Measurements from ENCODE around the gene ZDHHC14. TPM values are rescaled to one million over a fixed set of nuclear protein-coding genes. Genes with fewer than 3 reads are reported as not detected.
"Not testable (repeated sequence)": the region's sequence is repeated elsewhere in the genome, so short reads cannot be mapped to it uniquely, and the experiment has no call there.

Gene ZDHHC14
- total and polyA plus RNA-seq, 3 donors from 2014 or later, result 28.5 to 74.9 (median 67.9) TPM

DNA sequence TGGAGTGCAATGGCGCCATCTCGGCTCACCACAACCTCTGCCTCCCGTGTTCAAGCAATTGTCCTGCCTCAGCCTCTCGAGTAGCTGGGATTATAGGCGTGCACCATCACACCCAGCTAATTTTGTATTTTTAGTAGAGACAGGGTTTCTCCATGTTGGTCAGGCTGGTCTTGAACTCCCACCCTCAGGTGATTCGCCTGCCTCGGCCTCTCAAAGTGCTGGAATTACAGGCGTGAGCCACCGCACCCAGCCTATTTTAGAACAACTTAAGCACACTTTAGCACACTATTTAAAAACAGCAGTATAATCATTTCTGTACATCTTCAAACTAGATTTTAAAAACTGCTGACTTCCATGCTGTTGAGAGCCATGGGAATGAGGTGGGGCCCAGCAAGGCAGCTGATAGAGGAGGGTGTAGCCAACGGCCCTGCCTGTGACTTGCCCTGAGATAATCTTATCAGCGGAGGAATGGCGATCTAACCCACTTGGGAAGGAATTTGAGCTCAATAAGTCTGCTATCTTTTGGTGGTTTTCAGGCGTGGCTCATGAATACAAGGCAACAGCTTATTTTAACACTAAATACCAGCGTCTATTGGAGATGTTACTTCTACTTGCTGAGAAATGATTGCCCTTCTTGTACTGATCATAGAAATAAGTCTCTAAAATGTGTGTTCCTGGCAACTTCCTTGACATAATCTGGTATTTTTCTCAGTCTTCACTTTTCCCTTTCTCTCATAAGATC, 12.1 kb downstream of the ZDHHC14 start:
- peak overlapping the region; percentile 56 to 75 for H3K27ac ChIP-seq
- H3K27me3 ChIP-seq, result no peaks in the 10 kb centered on the region
- no peaks in the 10 kb centered on the region for H3K9me3 ChIP-seq
- 80 to 85% methylated on average over 14 of the region's 14 CpGs for WGBS, 2 donors
- TF ChIP-seq, protein P1, sequence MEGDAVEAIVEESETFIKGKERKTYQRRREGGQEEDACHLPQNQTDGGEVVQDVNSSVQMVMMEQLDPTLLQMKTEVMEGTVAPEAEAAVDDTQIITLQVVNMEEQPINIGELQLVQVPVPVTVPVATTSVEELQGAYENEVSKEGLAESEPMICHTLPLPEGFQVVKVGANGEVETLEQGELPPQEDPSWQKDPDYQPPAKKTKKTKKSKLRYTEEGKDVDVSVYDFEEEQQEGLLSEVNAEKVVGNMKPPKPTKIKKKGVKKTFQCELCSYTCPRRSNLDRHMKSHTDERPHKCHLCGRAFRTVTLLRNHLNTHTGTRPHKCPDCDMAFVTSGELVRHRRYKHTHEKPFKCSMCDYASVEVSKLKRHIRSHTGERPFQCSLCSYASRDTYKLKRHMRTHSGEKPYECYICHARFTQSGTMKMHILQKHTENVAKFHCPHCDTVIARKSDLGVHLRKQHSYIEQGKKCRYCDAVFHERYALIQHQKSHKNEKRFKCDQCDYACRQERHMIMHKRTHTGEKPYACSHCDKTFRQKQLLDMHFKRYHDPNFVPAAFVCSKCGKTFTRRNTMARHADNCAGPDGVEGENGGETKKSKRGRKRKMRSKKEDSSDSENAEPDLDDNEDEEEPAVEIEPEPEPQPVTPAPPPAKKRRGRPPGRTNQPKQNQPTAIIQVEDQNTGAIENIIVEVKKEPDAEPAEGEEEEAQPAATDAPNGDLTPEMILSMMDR (IDR thresholded peaks at IDR 0.05), result no peak
- TF ChIP-seq POLR2A (IDR thresholded peaks at IDR 0.05), result no peak
- intact Hi-C loops (cut with DNase I; ENCODE audit: low total_unique reads), result no loop called here
- no peaks in the 10 kb centered on the region for H3K36me3 ChIP-seq (ENCODE audit: low read depth, missing control alignments)
- peak; percentile 65 for DNase-seq
- H3K4me3 ChIP-seq, result no peak overlapping the region
- peaks cover 30% of the 10 kb centered on the region for H3K4me1 ChIP-seq

- DNase-seq, result no peak
- intact Hi-C loops (cut with DNase I; ENCODE audit: low total_unique reads), result no loop called here
- peak overlapping the region; percentile 56 to 75 for H3K27ac ChIP-seq
- H3K27me3 ChIP-seq, result no peaks in the 10 kb centered on the region
- no peaks in the 10 kb centered on the region for H3K36me3 ChIP-seq (ENCODE audit: low read depth, missing control alignments)
- TF ChIP-seq, protein P1 (IDR thresholded peaks at IDR 0.05), result no peak
- TF ChIP-seq POLR2A (IDR thresholded peaks at IDR 0.05), result no peak
- H3K9me3 ChIP-seq, result no peaks in the 10 kb centered on the region
- peaks cover 32% of the 10 kb centered on the region for H3K4me1 ChIP-seq
- WGBS, 2 donors, result 70 to 74% methylated on average over 6 of the region's 6 CpGs
- no peak overlapping the region for H3K4me3 ChIP-seq
Measured at GRCh38 chr6:157393669-157394327, 12.8 kb downstream of the ZDHHC14 start.

- H3K9me3 ChIP-seq; H3K4me3 ChIP-seq; H3K36me3 ChIP-seq (ENCODE audit: low read depth, missing control alignments); DNase-seq; intact Hi-C loops (cut with DNase I; ENCODE audit: low total_unique reads); H3K27ac ChIP-seq; H3K27me3 ChIP-seq: not testable (repeated sequence)
- 96 to 99% methylated on average over 11 of the region's 11 CpGs for WGBS, 2 donors
- H3K4me1 ChIP-seq, result peaks cover 32% of the 10 kb centered on the region
Measured at GRCh38 chr6:157395199-157395598, 14.2 kb downstream of the ZDHHC14 start.

GRCh38 chr6:157396026-157396425, 15.0 kb downstream of the ZDHHC14 start:
- H3K27me3 ChIP-seq, result no peaks in the 10 kb centered on the region
- H3K4me3 ChIP-seq, result no peak overlapping the region
- H3K27ac ChIP-seq, result no peak overlapping the region
- intact Hi-C loops (cut with DNase I; ENCODE audit: low total_unique reads), result no loop called here
- no peak for TF ChIP-seq POLR2A (IDR thresholded peaks at IDR 0.05)
- TF ChIP-seq, protein P1 (IDR thresholded peaks at IDR 0.05), result no peak
- H3K36me3 ChIP-seq (ENCODE audit: low read depth, missing control alignments), result no peaks in the 10 kb centered on the region
- no peak for DNase-seq
- no peaks in the 10 kb centered on the region for H3K9me3 ChIP-seq
- peaks cover 32% of the 10 kb centered on the region for H3K4me1 ChIP-seq
- 83 to 95% methylated on average over 3 of the region's 3 CpGs for WGBS, 2 donors

GRCh38 chr6:157397660-157398059, 16.7 kb downstream of the ZDHHC14 start:
- Histone ChIP-seq H3K36me3 (ENCODE audit: low read depth, missing control alignments) (no peaks in the 10 kb centered on the region), H3K9me3 (no peaks in the 10 kb centered on the region), H3K4me3 (no peak overlapping the region), H3K27ac (peak overlapping the region in 1 of 2 donors; percentile 61), H3K4me1 (peaks cover 28% of the 10 kb centered on the region), H3K27me3 (no peaks in the 10 kb centered on the region)
- WGBS, 2 donors, result 92 to 93% methylated on average over 8 to 9 of the region's 9 CpGs
- intact Hi-C loops (cut with DNase I; ENCODE audit: low total_unique reads), result no loop called here
- no peak for DNase-seq
- no peak for TF ChIP-seq POLR2A (IDR thresholded peaks at IDR 0.05)
- TF ChIP-seq, protein P1 (IDR thresholded peaks at IDR 0.05), result no peak
